SK-N-DZ (cell line): ENCODE data around the gene PTPRF.

ENCODE experiments used
- DNase-seq: peaks from one replicate; pipeline ENCODE4 v3.0.0-alpha.2; 2015; ENCODE audit warnings: low spot score

The PTPRF gene

DNA sequence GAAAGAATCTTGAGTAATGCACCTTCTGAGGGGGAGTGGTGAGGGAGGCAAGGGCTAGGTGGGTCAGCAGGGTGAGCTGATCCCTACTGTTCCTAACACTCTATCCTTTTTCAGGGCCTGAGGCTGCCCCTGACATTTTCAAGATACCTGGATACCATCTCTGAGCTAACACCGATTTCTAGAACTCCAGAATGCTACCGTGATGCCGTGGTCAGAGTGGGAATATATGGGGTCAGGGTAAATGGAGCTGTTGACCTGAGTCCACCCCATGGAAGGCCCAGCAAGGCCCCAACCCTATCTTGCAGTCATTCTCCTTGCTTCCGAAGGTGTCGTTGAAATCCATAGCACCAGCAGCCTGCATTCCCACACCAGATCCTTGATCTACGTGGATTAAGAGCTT lies 18.0 kb upstream of the PTPRF start:
- no peak for DNase-seq

DNA sequence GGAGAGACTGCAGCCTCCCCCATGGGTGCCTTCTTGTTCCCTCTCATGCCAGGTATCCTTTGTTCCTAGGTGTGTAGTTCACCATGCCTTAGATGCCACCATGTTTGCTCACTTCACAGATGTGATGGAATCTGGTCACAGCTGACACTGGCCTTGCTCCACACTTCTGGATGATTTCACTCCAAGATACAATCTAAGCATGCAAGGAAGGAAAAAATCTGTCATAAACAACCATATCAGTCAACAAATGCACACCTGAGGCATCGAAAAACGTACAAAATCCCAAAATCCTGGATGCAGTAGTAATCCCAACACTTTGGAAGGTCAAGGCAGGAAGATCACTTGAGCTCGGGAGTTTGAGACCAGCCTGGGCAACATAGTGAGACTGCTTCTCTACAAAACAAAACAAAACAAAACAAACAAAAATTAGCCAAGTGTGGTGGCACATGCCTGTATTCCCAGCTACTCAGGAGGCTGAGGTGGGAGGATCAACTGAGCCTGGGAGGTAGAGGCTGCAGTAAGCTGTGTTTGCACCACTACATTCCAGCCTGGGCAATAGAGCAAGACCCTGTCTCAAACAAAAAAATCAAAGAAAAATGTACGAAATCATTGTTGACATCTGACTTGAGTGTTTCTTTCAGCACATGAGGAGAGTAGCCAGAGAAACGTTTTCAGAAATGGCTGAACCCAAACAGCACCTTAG lies 17.1 kb upstream of the PTPRF start:
- no peak for DNase-seq

DNA sequence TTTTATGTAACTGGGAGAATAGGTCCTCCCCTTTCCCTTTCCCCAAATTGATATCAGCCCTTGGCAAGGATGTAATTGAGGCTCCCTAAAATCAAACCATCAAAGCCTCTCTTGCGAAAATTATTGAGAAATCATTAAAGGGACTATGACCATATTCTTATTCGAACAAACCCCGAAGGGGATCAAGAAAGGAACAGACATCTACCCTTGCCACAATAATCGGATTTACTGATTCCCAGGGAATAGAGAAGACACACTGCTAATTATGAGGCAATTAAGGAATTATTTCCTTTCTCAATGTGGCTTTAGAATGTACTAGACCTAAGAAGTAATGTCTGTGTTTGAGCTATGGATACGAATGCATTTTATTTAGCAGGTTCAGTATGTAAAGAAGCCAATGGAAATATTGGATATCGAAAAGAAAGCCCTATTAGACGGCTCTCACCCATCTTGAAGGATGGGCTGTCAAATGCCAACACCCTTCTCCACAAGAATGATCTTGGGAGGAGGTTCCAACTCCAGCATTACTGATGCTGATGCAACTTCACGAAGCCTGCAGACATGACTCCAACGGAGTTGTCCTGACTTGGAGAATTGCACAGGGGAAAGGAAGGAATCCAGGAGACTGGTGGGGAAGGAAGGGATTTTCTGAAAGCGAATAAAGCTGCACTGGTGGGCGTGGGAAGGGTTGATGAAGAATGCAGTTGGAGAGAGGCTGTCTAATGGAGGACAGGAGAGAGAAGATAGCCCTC lies 11.6 kb upstream of the PTPRF start:
- no peak for DNase-seq

DNA sequence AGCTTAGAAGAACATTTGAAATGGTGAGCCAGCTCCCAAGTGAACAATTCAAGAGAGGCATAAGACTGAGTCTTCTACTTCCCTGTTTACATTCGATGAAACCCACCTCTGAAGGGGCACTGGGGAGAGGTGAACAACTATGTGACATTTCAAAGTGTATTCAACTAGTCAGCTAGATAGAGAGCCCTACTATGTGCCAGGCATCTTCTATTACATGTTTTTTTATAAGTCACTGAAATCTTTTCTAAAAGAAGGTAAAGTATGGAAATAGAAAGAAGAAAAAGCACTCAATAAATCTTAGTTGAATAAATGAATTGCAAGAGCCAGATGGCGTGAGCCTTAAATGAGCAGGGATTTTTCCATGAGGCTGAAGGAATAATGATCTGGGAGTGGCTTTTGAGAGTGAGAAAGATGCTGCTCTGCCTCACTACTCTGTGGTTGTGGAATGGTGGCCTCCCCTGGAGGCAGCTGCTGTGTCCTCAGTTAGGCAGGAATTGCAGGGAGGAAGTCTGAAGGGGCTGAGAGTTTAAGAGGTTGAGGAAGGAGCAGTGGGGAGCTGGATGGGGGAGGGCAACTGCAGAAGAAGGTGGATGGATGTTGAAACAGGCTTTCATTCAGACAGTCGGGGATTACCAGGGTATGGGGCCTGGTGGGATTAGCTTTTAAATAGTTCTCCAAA lies 10.4 kb upstream of the PTPRF start:
- no peak for DNase-seq

DNA sequence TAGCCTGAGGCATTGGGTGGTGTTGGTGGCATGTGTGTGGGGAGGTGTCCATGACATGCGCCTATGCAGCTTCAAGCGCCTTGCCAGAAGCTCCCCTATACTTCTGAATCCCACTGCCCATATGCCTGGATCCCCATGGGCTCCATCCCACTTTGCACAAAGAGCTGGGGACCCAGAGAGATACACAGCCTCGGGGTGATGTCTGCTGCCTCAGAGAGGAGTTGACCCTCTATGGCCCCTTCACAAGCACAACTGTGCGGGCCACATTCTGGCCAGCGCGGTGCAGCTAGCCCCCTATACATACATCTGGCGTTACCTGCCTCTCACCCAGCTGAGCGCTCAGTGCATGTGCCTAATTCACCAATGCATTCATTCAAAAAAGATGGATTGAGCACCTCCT lies 9.6 kb upstream of the PTPRF start:
- no peak for DNase-seq

DNA sequence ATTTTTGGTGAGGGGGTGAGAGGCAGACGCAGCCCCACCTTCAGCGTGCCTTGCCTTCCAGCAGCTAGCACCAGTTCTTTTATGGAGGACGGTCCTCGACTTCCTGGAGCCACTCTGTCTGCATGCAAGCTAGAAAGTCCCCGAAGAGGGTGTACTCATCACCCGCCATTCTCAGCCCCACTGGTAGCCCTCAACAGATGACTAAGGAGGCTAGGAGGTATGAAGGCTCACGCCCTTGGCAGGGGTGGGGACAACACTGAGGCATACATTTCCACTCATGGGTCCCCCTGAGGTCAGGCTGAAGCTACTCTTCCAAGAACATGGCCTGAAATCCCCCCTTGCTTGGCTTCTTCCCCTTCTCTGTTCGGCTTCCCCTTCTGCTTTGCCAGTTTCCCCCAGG lies 8.9 kb upstream of the PTPRF start:
- no peak for DNase-seq

DNA sequence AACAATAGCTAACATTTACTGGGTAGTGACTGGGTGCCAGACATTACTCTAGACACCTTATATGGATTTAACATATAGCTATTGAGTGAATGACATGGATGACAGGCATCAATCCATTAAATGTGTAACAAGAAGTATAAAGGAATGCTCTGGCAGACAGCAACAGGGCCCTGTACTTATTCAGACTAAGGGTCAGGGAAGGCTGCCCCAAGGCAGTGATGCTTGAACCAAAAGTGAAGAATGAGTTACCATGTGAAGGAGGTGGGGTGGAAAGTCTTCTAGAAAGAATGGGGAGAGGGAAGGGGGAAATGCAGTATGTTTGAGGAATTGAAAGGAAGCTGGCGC lies 8.3 kb upstream of the PTPRF start:
- DNase-seq = no peak

DNA sequence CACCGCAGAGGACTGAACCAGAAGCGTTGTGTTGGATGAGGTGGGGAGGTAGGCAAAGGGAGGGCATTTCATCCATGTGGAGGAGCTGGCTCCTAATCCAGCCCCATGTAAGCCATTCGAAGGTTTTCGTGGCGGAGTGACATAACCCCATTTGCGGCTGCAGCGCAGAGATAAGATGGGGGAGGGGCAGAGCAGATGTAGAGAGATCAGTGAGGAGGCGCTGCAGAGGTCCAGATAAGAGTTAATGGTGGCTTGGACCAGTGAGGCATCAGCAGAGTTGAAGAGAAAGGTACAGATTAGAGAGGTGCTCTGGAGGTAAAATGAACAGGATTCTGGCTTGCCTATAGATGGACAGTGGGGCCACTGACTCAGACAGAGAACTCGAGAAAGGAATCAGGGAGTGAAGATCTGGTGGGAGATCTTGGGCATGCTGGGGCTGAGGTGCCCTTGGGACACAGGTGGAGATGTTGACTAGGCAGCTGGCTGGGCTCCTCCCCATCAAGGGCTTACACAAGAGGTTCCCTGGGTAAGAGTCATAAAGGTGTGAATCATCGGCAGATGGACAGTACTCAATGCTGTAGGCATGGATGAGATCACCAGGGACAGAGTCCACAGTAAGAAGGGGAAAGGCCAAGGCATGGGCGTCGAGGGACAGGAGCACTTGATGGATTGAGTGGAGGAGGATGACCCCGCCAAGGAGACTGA lies 7.8 kb upstream of the PTPRF start:
- peak; percentile 29 for DNase-seq

DNA sequence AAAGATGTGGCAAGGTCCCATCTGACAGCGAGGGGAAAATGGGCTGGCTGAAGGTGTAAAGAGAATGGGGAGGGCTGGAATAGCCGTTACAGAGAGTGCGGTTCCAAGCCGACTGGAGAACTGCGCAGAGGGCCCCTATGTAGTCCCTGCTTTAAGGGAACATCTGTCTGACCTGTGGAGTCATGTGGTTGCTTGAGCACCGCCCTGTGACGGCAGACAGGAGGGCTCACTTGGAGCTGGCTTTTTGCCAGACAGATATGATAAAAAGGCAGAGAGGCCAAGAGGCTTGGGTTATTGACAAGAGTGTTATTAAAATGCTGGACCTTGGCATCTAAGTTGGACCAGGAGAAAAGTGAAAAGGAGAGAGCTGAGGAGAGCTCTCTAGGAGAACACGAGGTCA lies 5.9 kb upstream of the PTPRF start:
- DNase-seq = peak; percentile 34

DNA sequence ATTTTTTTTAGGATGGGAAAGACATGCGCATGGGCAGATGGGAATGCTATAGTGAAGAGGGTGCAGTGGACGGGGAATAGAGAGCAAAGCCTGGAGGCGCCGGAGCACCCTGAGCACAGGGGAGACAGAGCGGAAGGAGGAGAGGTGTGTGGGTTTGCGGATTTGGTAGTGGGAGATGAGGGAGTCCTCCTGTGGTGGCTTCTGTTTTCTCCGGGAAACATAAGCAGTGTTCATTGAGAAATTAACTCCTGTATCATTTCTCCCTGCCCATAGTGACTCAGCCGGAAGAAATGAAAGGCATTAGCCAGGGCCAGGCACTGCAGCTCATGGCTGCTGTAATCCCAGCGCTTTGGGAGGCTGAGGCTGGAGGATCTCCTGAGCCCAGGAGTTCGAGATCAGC lies 4.7 kb upstream of the PTPRF start:
- no peak for DNase-seq

DNA sequence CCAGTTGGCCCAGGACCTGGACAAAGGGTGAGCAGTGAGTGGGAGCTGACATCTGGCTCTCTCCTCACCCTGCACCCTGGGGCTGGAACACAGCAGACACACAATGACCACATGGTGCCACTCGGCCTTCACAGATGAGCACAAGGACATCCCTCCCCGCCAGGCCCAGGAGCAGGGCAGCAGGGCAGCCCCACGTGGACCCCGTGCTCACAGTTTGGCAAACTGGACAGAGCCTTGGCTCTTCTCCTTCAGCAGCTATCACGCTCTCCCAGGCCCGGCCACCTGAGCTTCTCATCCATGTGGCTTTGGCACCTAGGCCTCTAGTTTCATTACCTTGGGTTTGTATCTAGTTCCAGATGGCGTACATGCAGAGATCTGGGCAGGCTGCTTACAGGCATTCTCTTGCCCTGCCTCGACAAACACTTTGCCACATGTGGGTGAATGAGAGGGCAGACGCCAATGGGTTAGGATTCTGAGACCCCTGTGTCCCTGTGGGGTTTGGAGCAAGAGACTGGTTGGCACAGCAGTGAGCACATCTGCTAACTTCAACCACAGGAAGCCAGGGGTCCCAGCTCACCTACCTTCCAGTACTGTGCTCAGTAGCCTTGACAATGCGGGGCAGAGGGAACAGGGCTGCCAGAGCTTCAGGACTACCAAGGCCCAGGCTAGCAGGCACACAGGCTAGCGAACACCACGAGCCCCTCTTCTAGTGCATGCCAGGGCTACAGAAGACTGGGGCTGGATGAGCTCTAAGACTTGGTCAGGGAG lies 3.4 kb upstream of the PTPRF start:
- DNase-seq = no peak

DNA sequence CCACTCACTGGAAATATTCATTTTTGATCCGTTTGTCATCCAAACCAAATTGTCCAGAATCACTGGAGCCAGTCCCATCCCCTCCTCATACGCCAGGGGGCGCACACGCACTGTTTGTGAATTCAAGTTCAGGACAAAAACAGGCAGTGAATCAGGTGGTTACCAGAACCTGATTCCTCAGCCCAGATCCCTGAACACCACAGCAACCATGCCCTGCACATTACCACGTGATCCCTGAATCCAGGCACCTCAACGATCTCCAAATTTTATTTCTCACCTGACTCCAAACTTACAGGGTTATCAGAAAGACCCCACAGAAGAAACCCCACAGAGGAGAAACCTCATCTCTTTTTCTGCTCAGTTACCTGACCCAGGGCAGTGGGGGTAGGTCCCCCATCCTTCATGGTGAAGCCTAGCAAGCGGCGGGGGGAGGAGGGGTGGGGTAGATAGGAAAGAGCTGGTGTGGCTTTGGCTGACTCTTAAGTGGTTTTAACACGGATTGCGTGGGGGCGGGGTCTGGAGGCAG lies 1.4 kb upstream of the PTPRF start:
- peak; percentile 81 for DNase-seq

DNA sequence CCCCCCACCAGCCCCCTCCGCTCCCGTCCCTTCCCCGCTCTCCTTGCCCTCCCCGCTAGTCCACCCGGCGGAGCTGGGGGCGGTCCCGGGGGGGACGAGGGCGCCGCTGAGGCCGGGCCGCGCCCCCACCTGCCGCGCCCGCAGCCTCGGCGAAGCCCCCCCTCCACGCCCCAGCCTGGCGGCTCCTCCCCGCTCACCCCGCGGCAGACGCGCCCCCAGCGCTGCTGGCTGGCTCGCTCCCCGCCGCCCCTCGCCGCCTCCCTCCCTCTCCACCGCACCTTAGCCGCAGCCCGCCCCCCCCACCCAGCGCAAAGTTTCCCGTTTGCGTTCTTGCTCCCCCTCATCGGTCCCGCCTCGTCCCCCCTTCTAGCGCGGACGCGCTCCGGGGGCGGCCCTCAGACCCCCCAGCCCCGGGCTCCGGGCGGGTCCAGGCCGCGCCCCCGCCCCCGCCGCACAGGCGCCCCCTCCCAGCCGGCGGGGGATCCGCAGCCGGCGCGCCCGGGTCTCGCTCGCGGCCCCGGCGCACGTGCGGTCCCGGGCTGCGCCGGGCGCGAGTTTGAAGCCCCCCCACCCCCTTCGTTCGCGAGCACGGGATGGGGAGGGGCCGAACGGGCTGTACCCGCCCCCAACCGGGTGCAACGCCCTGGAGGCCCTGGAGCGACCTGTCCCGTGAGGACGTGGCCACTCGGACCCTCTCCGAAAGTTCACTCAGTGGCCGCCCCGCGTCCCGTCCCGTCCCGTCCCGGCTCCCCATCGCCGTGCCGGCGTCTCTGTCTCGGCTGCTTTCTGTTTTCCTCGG lies 623 bp downstream of the PTPRF start:
- no peak for DNase-seq

DNA sequence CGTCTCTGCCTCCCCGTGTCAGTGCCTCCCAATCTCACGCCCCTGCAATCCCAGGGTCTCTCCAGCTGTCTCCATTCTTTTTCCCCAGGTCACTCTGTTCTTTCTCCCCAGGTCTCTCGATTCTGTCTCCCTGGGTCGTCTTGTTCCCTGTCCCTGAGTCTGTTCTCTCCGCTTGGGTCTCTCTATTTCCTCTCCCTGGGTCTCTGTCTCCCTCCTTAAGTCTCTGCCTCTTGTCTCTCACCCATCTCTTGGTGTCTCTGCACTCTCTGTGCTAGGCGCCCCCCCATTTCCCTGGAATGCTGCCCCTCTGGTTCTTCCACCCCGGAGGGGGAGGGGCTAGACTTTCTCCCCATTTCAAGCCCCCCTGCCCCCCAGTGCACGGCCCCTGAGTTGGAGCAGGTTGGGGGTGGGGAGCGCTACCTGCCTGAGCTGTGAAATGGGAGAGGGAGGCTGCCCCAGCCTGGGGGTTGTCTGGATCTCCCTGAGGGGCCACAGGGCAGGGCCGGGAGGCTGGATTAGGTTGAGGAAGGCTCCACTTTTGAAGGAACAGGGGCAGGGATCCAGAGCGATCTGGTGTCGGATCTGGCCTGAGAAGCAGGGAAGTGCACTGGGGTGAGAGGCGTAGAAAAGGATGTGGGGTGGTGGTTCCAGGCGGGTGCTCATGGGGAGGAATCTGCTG lies 1.4 kb downstream of the PTPRF start:
- DNase-seq = no peak

DNA sequence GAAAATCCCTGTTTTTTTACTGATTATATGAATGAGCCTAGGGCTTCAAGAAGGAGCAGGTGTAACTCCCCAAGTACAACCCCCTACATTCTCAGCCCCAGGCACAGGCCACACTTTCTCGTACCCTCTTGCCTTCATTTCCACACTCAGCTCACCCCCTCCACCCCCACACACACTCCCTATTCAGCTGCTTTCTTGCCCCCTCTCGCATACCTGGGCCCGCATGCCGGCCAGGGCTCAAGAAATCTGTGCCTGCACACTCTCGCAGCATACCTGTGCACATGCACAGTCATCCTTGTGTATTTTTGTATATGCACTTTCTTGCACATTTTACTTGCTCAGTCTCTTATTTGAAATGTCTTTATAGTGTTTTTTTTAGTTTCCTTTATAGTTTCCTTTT lies 2.0 kb downstream of the PTPRF start:
- DNase-seq = no peak

DNA sequence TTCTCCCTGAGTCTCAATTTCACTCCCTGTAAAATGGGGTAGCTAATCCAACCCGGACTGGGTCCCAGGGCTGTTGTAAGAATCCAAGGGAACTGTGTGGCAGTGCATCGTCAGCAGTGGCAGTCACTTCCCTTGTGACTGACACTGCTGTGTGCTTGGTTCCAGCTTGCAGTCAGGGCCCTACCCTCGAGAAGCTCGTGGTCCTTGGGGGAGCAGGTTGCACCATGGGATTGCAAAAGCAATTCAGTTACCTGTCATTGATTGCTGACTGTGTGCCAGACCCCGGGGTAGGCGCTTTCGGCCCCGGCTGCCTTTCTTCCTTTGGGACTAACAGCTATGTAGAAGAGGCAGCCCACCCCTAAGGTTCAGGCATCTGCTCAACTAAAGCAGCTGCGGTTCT lies 2.9 kb downstream of the PTPRF start:
- no peak for DNase-seq

DNA sequence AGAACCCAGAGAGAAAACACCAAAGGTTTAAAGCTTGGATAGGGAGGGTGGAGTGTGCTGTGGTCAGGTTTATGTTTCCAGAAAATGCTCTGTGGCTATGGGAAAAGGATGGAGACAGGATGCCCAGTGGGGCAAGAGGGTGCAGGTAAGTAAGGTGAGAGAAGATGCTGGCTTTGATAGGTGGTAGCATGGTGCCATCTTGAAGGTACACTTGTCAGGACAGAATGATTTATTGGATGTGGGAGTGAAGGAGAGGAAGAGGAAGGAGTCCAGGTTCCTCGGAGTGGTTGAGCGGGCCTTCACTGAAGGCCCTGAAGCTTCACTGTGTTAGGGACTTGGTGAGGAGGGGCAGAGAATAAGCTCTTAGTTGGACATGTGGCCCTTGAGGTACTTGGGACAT lies 3.6 kb downstream of the PTPRF start:
- DNase-seq = no peak

DNA sequence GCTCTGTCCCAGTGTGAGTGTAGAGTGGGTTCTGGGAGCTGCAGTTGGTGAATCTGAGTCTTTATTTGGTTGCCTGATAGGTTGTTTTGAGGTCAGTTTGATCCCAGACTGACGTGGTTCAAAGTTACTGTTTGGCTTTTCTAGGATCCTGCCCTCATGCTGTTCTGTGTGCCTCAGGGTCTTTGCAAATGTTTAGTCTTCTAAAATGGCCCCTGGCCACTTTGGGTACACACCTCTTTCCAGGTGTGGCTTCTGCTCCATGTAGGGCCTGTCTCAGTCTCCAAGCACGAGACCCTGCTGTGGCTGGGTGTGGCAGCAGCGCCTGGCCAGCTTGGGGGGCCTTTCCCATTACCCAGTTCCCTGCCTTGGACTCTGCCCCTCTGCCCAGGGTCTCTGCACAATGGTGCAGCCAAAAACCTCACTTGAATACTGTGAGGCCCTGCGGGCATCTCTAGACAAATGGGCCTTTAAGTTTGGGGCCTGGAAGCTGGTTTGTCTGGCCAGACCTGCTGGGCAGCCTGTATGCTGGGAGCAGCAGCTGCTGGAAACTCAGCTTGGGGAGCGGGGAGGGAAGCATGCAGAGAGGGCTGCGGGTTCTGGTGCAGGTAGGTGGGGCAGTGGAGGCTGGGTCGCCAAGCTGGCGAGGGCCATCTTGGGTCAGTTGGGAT lies 5.6 kb downstream of the PTPRF start:
- no peak for DNase-seq

DNA sequence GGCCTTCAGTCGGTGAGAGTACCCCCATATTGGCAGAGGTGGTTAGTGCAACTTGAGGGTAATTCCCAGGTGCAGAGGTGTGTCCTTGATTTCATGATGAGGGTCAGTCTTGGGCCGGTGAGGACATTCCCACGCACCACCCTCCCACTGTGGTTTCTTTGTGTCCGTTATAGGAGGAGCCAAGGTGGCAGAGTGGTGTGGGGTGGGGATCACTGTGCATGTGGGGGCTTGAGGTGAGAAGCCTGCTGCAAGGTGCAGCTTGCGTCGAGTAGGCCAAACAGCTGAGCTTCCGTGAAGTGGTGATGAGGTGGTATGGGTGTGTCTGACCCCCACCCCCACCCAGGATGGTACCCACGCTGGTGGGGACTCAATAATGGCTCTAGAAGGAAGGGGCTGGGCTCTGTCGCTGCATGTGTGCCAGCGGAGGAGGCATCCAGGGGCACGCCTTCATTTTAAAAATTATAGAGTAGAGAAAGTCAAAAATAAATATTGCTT lies 6.2 kb downstream of the PTPRF start:
- no peak for DNase-seq
